ENCODE data around the gene PCNX3. TPM values are rescaled to one million over a fixed set of nuclear protein-coding genes. Genes with fewer than 3 reads are reported as not detected.

The PCNX3 gene
- total and polyA plus RNA-seq, 2 of the 13 experiments (the other 11 are each of a cell fraction or from before 2014, with no cell fraction given) = 16.2 to 23.0 TPM

DNA sequence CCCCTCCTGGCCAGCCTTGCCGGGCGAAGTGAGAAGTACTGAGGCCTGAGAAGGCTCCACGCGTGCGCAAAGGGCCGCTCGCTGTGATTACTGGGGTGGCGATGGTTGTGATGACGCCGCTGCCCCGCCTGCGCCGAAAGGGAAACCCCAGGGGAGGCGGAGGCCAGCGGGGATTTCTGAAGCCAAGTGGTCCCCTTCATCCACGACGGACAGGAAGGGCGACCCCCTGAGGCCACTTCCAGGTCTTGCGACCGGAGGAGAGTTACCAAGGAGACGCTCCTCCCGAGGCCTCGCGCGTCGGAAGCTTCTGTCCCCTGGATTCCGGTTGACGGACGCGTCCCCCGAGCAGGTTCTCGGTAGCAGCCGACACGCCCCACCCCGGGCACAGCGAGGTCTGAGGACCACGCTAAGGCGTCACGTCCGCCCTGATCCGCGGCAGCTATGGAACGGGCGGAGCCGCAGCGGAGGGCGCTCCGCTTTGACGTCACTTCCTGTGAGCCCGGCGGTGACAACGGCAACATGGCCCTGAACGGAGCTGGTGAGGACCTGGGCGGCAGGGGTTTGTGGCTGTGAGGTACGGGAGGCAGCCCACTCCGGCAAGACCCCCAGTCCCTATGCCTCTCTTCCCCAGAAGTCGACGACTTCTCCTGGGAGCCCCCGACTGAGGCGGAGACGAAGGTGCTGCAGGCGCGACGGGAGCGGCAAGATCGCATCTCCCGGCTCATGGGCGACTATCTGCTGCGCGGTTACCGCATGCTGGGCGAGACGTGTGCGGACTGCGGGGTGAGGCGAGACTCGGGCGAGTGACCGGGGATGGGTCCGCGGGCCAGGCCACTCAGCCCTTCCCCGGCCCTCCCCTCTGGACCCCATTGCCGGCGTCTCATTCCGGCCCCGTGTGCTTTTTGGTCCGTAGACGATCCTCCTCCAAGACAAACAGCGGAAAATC is 45.3 kb upstream of the PCNX3 start, which contains the start of gene ZNRD2 (continued):
- TF ChIP-seq, protein P1, sequence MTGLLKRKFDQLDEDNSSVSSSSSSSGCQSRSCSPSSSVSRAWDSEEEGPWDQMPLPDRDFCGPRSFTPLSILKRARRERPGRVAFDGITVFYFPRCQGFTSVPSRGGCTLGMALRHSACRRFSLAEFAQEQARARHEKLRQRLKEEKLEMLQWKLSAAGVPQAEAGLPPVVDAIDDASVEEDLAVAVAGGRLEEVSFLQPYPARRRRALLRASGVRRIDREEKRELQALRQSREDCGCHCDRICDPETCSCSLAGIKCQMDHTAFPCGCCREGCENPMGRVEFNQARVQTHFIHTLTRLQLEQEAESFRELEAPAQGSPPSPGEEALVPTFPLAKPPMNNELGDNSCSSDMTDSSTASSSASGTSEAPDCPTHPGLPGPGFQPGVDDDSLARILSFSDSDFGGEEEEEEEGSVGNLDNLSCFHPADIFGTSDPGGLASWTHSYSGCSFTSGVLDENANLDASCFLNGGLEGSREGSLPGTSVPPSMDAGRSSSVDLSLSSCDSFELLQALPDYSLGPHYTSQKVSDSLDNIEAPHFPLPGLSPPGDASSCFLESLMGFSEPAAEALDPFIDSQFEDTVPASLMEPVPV (CRISPR knock-in tag; IDR thresholded peaks at IDR 0.05) = no peak
- no peak for TF ChIP-seq GABPA (IDR thresholded peaks at IDR 0.05; ENCODE audit: low read depth, low read length)
- peak; percentile 99 for TF ChIP-seq GABPA (CRISPR knock-in tag; IDR thresholded peaks at IDR 0.05; ENCODE audit: low read depth)
- TF ChIP-seq, protein P2, sequence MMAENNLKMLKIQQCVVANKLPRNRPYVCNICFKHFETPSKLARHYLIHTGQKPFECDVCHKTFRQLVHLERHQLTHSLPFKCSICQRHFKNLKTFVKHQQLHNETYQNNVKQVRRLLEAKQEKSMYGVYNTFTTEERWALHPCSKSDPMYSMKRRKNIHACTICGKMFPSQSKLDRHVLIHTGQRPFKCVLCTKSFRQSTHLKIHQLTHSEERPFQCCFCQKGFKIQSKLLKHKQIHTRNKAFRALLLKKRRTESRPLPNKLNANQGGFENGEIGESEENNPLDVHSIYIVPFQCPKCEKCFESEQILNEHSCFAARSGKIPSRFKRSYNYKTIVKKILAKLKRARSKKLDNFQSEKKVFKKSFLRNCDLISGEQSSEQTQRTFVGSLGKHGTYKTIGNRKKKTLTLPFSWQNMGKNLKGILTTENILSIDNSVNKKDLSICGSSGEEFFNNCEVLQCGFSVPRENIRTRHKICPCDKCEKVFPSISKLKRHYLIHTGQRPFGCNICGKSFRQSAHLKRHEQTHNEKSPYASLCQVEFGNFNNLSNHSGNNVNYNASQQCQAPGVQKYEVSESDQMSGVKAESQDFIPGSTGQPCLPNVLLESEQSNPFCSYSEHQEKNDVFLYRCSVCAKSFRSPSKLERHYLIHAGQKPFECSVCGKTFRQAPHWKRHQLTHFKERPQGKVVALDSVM (CRISPR knock-in tag; IDR thresholded peaks at IDR 0.05) = peak; percentile 55
- peak; percentile 52; the same call in 1 of the 2 replicates for TF ChIP-seq ZNF136 (CRISPR knock-in tag; IDR thresholded peaks at IDR 0.05; ENCODE audit: low read depth)
- TF ChIP-seq ZNF30 (CRISPR knock-in tag; IDR thresholded peaks at IDR 0.05) = no peak
- TF ChIP-seq ZNF567 (CRISPR knock-in tag; IDR thresholded peaks at IDR 0.05; ENCODE audit: borderline replicate concordance) = peak; percentile 66
- no peak; the same call in none of the 2 replicates for TF ChIP-seq CBFB (CRISPR knock-in tag; IDR thresholded peaks at IDR 0.05)
- no peak for TF ChIP-seq TBP (CRISPR knock-in tag; IDR thresholded peaks at IDR 0.05)
- peak; percentile 44; the same call in 1 of the 2 replicates for TF ChIP-seq CAMTA2 (CRISPR knock-in tag; IDR thresholded peaks at IDR 0.05; ENCODE audit: borderline replicate concordance)
- no peak for TF ChIP-seq SIX1 (CRISPR knock-in tag; IDR thresholded peaks at IDR 0.05; ENCODE audit: borderline replicate concordance)
- no peak for TF ChIP-seq ZNF3 (CRISPR knock-in tag; IDR thresholded peaks at IDR 0.05)
- TF ChIP-seq ZFX (CRISPR knock-in tag; IDR thresholded peaks at IDR 0.05; ENCODE audit: low read depth) = peak; percentile 85
- peak; percentile 62; the same call in 1 of the 2 replicates for TF ChIP-seq ISL2 (CRISPR knock-in tag; IDR thresholded peaks at IDR 0.05)
- TF ChIP-seq PITX1 (CRISPR knock-in tag; IDR thresholded peaks at IDR 0.05) = peak; percentile 83
- TF ChIP-seq ZNF781 (CRISPR knock-in tag; IDR thresholded peaks at IDR 0.05; ENCODE audit: borderline replicate concordance, not compliant biosample characterization) = peak; percentile 60
- TF ChIP-seq HNRNPH1 (optimal IDR thresholded peaks at IDR 0.05; ENCODE audit: low read depth, low read length) = no peak
- TF ChIP-seq, protein P3, sequence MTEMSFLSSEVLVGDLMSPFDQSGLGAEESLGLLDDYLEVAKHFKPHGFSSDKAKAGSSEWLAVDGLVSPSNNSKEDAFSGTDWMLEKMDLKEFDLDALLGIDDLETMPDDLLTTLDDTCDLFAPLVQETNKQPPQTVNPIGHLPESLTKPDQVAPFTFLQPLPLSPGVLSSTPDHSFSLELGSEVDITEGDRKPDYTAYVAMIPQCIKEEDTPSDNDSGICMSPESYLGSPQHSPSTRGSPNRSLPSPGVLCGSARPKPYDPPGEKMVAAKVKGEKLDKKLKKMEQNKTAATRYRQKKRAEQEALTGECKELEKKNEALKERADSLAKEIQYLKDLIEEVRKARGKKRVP (CRISPR knock-in tag; IDR thresholded peaks at IDR 0.05) = no peak
- TF ChIP-seq, protein P4, sequence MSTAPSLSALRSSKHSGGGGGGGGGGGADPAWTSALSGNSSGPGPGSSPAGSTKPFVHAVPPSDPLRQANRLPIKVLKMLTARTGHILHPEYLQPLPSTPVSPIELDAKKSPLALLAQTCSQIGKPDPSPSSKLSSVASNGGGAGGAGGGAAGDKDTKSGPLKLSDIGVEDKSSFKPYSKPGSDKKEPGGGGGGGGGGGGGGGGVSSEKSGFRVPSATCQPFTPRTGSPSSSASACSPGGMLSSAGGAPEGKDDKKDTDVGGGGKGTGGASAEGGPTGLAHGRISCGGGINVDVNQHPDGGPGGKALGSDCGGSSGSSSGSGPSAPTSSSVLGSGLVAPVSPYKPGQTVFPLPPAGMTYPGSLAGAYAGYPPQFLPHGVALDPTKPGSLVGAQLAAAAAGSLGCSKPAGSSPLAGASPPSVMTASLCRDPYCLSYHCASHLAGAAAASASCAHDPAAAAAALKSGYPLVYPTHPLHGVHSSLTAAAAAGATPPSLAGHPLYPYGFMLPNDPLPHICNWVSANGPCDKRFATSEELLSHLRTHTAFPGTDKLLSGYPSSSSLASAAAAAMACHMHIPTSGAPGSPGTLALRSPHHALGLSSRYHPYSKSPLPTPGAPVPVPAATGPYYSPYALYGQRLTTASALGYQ (CRISPR knock-in tag; IDR thresholded peaks at IDR 0.05) = 0 out of 2 replicates have a peak, but pooled peaks have one; percentile 30
- TF ChIP-seq, protein P5, sequence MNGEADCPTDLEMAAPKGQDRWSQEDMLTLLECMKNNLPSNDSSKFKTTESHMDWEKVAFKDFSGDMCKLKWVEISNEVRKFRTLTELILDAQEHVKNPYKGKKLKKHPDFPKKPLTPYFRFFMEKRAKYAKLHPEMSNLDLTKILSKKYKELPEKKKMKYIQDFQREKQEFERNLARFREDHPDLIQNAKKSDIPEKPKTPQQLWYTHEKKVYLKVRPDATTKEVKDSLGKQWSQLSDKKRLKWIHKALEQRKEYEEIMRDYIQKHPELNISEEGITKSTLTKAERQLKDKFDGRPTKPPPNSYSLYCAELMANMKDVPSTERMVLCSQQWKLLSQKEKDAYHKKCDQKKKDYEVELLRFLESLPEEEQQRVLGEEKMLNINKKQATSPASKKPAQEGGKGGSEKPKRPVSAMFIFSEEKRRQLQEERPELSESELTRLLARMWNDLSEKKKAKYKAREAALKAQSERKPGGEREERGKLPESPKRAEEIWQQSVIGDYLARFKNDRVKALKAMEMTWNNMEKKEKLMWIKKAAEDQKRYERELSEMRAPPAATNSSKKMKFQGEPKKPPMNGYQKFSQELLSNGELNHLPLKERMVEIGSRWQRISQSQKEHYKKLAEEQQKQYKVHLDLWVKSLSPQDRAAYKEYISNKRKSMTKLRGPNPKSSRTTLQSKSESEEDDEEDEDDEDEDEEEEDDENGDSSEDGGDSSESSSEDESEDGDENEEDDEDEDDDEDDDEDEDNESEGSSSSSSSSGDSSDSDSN (CRISPR knock-in tag; IDR thresholded peaks at IDR 0.05) = peak; percentile 95
